Body of pancreas (tissue), 4 donors: ENCODE measurements around the gene SNX30.

ENCODE experiments used
- CTCF ChIP-seq, 7 experiments: fragments of 450-650 bp in 4 of 7; fragments of 200-600 bp in 3 of 7; sonication (generic) in 3 of 7; IDR thresholded peaks; one replicate each; pipeline ENCODE4 v1.5.1; 2016 to 2019; ENCODE audit warnings: antibody characterized with exemption in 7 of 7
- POLR2A ChIP-seq, 3 donors: fragments of 450-650 bp; IDR thresholded peaks; one replicate each; pipeline ENCODE4 v1.6.1; 2016; ENCODE audit warnings: antibody characterized with exemption in 3 of 3, mild to moderate bottlenecking in 2 of 3

- TF ChIP-seq POLR2A (IDR thresholded peaks at IDR 0.05) (no peak), CTCF (IDR thresholded peaks at IDR 0.05) (no peak)
Measured at GRCh38 chr9:112809906-112810305, 59.3 kb downstream of the SNX30 start.
